ENCODE measurements around the gene TMEM132A.

TMEM132A gene, protein sequence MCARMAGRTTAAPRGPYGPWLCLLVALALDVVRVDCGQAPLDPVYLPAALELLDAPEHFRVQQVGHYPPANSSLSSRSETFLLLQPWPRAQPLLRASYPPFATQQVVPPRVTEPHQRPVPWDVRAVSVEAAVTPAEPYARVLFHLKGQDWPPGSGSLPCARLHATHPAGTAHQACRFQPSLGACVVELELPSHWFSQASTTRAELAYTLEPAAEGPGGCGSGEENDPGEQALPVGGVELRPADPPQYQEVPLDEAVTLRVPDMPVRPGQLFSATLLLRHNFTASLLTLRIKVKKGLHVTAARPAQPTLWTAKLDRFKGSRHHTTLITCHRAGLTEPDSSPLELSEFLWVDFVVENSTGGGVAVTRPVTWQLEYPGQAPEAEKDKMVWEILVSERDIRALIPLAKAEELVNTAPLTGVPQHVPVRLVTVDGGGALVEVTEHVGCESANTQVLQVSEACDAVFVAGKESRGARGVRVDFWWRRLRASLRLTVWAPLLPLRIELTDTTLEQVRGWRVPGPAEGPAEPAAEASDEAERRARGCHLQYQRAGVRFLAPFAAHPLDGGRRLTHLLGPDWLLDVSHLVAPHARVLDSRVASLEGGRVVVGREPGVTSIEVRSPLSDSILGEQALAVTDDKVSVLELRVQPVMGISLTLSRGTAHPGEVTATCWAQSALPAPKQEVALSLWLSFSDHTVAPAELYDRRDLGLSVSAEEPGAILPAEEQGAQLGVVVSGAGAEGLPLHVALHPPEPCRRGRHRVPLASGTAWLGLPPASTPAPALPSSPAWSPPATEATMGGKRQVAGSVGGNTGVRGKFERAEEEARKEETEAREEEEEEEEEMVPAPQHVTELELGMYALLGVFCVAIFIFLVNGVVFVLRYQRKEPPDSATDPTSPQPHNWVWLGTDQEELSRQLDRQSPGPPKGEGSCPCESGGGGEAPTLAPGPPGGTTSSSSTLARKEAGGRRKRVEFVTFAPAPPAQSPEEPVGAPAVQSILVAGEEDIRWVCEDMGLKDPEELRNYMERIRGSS

DNA sequence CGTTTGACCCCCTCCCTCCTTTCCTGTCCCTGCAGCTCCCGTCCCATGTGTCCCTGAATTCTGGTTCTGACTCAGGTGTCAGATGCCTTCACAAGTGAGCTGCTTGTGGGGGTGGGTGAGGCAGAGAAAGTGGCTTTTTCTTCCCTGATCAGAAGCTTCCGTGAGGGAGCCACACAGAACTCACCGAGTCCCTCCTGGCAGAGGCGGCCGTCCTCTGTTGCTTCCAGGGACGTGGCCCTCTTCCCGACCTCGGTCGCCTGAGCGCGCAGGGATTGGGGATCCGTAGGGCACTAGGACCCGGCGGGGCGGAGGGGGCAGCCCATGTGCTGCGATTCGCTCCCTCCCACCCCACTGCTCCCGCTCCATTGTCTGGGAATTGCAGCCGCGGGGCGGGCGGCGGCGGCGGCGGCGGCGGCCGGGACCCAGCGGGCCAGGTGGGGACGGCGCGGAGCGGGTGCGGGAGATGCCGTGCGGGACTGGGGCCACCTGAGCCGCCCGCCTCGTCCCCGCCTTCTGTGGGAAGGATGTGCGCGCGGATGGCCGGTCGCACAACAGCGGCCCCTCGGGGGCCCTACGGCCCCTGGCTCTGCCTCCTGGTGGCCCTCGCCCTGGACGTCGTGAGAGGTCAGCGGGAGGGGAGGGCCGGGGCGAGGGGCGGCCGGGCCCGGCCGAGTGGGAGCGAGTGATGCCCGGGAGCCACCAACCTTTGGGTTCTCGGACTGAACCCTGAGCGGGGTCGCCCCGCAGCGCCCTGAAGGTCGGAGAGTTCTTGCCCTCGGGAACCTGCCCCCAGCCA, at the start of gene TMEM132A:
Gene TMEM132A, plus strand, starts transcription at position 351 of the 796 bp plus-strand sequence. Its CDS starts 174 bp downstream, at position 525.
- peak; percentile 75 for DNase-seq (ENCODE audit: low spot score)

DNA sequence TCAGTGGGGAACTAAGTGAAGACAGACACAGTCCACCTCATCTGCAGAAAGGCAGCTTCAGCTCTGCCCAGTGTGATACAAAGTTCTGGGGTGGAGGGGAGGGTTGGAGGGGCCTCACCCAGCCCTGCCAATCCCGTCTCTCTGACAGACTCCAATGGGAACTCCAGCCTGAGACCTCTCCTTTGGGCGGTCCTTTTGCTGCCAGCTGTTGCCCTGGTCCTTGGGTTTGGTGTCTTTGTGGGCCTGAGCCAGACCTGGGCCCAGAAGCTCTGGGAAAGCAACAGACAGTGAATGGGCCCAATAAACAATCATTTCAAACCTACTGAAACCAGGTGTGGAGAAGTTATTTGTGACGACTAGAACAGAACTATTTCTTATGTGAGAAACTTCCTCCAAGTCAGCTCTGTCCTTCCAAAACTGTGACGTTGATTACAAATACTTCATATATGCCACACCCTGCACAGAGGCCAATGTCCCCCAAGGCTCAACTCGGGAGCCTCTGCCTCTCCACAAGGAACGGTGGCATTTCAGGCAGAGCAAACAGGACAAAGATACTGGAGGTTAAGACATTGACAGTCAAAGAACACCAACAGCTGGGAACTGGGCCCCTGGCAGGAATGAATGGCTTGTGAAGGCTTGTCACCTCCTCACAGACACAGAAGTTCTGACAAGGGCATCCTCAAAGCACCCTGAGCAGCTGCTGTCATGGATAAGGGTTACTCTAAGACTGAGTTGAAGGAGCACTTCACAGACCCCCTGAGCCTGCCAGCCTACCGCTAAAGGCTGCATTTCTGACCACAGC, 48.7 kb upstream of the TMEM132A start:
- no peak for DNase-seq (ENCODE audit: low spot score)

DNA sequence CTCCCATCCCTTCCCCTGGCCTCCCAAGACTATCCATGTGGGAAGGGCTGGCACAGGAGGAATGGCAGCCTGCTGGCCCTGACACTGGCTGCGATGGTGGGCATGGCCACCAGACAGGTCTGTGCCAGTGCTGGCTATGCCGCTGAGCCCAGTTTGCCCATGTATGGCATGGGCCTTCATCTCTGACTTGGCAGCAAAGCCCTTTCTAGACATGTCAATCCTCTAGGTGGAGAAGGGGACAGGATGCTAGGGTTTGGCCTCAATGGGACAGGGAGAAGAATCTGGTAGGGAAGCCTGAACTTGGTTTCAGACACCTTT, 48.1 kb upstream of the TMEM132A start:
- no peak for DNase-seq (ENCODE audit: low spot score)

DNA sequence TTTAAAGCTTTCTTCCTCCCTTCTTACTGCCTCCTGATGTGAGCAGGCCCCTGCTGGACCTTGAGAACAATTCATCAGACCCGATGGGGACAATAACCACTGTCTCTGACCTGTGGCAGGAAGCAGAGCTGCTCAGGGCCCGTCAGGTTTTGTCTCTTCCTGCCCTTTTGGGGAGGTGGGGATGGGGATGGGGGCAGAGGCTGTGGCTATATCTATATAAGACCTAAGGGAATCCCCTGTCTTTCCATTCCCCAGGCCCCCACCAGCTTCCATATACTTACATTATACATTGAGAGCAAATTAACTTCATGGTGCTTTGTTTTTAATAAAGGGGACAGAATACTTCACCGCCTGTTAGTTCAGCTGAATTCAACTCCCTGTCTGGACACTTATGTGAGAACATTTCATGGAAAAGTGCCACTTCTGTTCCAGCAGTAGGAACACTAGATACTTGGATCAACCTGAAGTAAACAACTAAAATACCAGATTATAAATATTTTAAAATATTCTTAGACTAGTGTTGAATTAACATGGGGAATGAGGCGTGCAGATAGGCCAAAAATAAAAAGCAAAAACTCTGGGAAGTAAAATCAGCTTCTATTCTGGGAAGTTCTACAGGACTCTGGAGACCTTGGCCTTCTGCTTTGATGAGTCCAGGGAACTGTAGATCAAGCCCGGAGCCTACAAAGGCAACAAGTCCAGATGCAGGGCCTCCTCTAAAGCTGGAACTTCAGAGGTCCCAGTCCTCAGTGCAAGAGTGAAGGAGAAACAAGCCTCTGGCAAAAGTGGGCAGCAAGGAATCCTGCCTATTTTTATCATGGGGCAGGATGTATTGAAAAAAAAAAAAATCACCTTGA, 45.8 kb upstream of the TMEM132A start:
- no peak for DNase-seq (ENCODE audit: low spot score)

DNA sequence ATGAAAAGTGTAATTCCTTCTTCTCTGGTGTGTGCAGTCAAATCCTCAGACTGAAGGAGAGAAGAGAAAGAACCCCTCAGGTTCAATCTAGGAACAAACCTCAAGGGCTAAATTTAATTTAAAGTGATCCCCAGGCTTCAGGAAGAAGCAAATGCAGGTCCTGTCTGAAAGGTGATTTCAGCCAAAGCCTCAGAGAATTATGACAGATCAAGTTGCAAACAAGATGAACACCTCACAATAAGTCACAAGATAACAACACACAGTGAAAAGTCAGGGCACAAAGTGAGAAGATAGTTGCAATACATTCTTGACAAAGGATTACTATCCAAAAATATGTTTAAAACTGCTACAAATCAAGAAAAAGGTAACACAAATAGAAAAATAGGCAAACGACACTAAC, 45.2 kb upstream of the TMEM132A start:
- DNase-seq (ENCODE audit: low spot score): no peak

DNA sequence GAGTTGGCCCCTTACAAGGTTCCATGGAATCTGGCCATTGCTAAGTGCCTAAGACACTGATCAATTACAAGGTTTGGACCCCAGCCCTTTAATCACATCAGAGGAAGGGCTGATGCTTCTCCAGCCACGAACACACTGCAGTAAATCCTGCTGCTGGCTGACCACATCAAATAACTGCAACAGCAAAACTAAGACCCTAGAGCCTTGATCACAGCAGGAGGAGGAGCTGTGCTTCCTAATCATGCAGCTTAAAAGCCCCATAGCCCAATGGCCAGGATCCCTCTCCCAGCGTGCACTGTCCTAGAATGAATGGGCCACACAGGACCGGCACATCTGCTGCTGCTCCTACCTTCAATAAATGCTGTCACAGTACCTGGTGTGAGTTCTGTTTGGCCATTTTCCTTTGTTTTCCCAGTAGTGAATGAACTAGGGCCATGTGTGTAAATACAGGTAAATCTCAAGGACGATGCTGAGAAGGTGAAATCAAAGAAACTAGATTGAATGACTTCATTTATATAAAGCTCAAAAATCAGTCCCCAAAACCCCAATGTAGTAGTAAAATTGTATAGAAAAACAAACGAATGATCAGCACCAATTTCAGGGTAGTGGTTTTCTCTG, 44.2 kb upstream of the TMEM132A start:
- DNase-seq (ENCODE audit: low spot score): peak; percentile 49

DNA sequence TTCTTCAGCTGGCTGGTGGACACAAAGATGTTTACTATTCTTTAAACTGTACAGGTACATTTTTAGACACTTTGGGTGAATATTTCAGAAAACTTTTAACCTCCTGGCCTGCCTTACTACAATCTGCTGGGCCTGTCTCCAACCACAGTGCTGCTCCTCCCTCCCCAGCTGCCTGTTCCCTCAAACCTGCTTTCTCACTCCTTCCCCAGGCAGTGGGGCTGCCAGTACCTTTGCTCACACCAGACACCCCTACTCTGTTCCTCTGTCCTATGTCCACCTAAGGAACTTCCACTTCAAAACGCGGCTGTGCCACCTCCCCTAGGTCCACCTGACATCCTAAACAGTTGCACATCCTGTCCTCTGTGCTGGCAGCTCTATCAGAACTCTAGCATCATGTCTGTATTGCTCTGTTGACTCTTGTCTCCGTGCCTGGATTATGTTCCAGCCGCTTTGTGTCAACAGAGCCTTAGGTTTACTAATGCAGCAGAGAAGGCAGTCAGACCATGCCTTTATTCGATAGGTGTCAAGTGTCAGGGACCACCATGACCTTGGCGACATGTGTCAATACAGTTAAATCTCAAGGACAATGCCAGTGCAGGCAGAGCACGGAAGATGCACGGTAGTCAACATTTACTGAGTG, 43.5 kb upstream of the TMEM132A start:
- no peak for DNase-seq (ENCODE audit: low spot score)

DNA sequence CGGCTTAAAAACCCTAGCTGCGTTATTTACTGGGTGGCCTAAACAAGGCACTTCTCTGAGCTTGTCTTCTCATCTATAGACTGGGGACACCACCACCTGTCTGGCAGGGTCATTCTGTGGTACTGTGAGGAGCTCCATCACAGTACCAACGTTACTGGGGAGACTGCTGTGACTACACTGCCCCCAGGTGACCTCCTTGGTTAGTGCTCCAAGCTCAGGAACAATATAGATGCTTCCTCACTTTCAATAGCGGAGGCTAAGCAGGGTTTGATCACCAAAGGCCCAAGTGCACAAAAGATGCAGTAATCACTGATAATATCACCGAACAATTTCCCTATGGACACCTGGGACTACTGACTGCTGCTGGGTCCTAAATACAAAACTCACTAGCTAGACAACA, 36.7 kb upstream of the TMEM132A start:
- DNase-seq (ENCODE audit: low spot score): peak; percentile 76

DNA sequence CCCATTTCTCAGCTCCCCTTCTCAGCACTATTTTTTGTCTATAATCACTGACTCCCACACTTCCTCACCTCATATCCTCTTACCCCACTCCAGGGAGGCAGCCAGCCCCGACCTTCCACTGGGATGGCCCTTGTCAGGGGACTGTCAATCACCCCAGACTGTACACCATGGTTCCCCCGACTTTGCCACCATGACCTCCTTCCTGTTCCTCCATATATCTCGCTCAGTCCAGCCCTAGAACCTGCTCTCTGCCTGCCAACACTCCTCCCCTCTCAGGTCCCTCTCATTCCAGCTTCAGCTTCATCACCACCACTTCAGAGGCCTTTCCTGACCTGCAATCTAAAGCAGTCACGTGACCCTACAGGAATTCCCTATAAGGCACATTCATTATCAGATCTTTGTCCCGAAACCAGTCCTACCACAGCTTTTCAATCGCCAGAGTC, 34.4 kb upstream of the TMEM132A start:
- no peak for DNase-seq (ENCODE audit: low spot score)

DNA sequence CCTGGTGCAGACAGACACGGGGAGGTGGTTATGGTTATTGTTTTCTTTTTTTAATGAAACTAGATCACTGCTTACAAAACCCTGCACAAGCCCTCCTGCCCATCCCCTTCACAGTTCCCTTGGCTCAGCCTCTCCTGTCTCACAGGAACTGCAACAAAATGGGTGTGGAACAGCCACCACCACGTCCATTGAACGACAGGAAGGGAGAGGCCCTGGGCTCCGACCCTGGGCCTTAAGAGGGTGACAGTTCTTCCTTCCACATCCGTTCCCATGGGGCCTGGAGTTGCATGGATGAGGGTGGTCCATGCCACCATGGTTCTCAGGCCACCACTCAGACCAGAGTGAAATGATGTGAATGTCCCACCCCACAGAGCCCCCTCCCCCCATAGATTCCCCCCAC, 33.6 kb upstream of the TMEM132A start:
- DNase-seq (ENCODE audit: low spot score): no peak

DNA sequence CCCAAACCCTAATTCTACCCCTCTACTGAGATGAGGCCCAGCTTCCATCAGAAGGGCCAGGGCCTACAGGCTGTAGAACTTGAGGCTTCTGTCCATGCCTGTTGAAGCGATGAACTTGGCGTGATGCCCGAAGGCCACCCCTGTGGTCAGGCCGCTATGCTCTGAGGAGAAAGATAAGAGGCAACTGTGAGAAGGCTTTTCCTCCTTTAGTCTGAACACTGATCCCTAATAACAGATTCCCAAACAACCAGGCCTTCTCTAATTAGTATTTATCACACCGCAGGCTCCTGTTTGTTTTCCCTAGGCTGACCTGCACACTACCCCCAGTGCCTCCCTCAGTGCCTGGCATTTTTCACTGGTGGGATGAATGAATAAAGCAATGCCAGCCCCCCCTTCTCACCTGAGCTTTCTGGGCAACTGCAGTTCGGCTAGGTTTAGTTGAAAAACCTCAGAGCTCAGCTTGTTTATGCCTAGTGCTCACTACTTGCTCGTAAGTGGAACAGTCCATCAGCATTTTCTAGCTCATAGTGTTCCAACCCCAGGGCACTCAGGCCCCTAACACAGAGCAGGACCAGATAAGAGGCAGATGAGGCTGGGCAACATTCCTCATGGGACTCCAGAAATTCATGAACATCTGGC, 33.0 kb upstream of the TMEM132A start:
- DNase-seq (ENCODE audit: low spot score): no peak

DNA sequence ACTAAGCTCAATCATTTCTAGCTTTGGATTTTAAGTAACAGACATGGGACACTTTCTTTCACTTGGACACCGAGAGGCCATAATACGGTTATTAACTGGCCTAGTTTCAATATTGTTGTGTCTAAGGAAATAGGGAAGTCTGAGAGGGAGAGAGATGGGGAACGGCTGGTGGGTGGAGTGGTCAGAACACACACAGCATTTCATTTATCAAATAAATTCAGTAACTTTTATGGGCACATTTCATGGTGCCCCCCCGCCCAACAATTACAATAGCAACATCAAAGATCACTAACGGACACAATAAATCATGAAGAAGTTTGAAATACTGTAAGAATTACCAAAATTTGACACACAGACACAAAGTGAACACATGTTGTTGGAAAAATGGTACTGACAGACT, 28.6 kb upstream of the TMEM132A start:
- DNase-seq (ENCODE audit: low spot score): no peak

DNA sequence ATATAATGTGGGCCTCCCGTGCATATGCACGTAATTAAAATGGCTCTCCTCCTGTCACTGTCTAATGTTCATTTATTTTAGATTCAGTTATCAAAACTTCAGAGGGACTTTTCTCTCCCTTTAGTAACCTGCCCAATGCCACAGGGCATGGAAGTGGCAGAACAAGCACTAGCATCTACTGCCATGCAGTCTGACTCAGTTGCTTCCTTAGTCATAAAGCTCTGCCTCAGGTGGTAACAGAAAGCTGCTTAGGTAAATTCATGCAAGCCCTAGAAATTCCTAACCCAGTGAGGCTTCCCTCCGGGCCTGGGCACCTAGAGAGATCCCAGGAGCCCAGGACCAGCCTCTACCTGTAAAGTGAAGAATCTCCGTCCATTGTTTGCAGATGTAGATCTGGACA, 26.8 kb upstream of the TMEM132A start:
- DNase-seq (ENCODE audit: low spot score): no peak

DNA sequence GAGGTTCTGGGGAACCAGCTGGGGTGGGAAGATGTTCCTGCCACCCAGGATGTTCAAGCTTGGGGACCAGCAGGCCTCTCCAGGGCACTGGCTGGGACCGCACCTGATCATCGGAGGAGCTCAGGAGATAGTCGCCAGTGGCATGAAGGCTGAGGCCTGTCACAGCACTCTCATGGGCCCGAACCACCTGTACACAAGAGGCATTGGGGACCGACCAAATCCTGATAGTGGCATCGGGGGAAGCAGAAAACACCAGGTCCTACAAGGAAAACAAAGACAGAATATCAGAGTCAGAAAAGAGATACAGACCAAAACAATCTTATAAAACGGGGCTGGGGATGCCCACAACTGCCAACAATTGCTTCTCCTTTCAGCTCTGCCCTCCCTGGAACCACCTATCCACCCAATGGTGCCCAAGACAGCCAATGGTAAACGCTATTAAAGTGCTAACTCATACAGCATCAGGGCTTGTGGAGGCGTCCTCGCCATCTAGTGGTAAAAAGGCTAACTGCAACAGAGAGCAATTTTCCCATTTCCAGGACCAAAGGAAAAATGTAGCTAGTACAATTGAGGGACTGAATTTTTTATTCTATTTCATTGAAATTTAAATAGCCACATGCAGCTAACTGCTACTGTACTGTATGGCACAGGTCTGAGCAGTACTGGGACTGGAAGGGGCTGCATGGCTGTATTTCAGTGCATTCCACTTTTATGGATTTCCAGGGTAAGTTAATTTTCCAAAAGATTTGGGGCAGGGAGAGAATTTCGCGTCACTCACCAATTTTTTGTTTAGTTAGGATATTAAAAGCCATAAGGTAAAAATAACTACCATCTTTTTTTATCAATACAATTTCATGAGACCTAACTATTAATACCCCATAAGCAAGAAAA, 25.0 kb upstream of the TMEM132A start:
- DNase-seq (ENCODE audit: low spot score): peak; percentile 62

DNA sequence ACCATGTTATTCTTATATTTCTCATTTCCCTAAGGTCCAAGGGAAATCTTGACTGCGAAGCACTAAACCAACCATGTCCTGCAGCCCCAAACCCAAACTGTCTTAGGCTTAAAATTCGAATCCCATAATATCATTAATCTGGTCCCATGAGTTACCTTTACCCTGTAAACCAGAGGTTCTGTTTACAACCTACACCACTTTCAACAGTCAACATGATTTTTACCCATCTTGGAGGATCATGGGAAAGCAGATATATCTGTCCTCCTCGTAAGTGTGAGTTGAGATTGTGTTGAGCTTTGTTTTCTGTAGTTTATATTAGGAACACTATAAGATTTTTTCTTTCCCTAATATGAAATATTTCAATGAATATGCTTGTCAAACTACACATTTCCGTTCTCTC, 24.3 kb upstream of the TMEM132A start:
- no peak for DNase-seq (ENCODE audit: low spot score)

DNA sequence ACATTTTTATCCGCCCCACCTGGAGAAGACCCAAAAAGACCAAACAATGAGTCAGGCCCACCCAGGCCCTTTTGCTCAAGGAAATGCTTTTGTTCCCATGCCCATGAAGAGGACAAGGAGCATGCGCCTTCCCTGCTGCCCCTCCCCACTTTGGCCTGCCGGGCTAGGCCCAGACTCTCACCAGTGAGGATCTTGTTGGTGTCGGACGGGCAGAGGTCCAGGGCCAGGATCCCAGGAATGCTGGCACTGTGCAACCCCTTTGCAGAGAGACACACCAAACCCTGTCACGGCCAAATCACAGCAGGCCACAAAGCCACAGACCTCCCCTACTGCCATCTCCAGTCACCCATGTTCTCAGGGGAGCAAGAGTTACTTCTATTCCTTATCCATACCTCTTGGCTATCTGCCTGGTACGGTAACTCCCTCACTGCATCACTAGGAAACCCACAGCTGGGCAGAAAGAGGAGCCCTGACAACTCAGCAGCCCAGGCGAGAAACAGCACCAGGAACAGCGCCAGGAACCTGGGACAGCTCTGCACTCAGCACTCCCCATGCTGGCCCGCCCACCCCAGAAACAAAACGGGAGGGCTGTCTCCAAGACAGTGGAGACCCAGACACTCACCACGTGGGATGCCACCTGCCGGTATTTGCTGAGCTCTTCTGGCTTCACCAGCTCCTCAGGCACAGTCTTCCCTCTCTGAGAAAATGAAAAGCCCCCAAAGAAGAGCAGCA, 23.4 kb upstream of the TMEM132A start:
- no peak for DNase-seq (ENCODE audit: low spot score)

DNA sequence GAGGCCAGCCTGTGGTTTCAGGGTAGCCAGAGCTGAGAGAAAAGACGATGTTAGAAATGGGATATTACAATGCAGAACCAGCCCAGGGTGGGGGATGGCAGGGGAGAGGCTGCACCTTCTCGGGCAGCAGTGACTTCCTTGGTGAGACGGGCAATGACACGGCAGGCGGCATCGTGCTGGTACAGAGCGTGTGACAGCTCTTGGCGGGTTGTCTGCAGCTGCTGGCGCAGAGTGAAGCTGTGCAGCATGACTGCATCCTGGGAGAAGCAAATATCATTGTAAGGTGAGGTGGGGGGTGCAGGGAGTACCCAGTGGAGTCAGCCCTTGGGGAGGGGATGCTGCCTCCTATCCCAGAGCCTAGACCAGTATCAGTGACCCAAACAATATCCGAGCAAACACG, 21.6 kb upstream of the TMEM132A start:
- no peak for DNase-seq (ENCODE audit: low spot score)

Measured in SW480 (cell line).